ENCODE data around the gene CFI. TPM values are rescaled to one million over a fixed set of nuclear protein-coding genes. Genes with fewer than 3 reads are reported as not detected.

Gene CFI
- total RNA-seq, 3 donors from 2014 or later (not counting 1 experiment from before 2014, with no cell fraction given): not detected

GRCh38 chr4:109754093-109754857 is 47.5 kb downstream of the CFI start:
- H3K4me1 ChIP-seq (ENCODE audit: control insufficient read depth, insufficient read depth, low read length): no peaks in the 10 kb centered on the region
- Mint-ChIP-seq H3K4me3 (no peak overlapping the region), H3K36me3 (no peaks in the 10 kb centered on the region), H3K27me3 (ENCODE audit: low read depth in 2 of 2) (peaks cover 4 to 8% of the 10 kb centered on the region in 2 donors), H3K9me3 (no peaks in the 10 kb centered on the region), H3K4me1 (no peaks in the 10 kb centered on the region), H3K27ac (no peak overlapping the region)
- TF ChIP-seq CTCF (IDR thresholded peaks at IDR 0.05): no peak
- no peak overlapping the region for H3K4me3 ChIP-seq (ENCODE audit: low read length)
- no peaks in the 10 kb centered on the region for H3K36me3 ChIP-seq (ENCODE audit: control insufficient read depth, insufficient read depth, low read length)
- no peaks in the 10 kb centered on the region for H3K27me3 ChIP-seq (ENCODE audit: control insufficient read depth, insufficient read depth, low read length)
- no peak for DNase-seq
- H3K9me3 ChIP-seq (ENCODE audit: control insufficient read depth, insufficient read depth, low read length): no peaks in the 10 kb centered on the region
- no peak overlapping the region for H3K27ac ChIP-seq (ENCODE audit: low read length)
- intact Hi-C loops (cut with micrococcal nuclease): no loop called here
- WGBS (ENCODE audit: insufficient coverage): 100% methylated on average over 6 of the region's 7 CpGs
- ATAC-seq: peak; percentile 43 to 57 (median 46)

GRCh38 chr4:109752525-109752924 is 49.3 kb downstream of the CFI start:
- Histone ChIP-seq H3K36me3 (ENCODE audit: control insufficient read depth, insufficient read depth, low read length) (no peaks in the 10 kb centered on the region), H3K27ac (ENCODE audit: low read length) (no peak overlapping the region), H3K4me1 (ENCODE audit: control insufficient read depth, insufficient read depth, low read length) (no peaks in the 10 kb centered on the region), H3K27me3 (ENCODE audit: control insufficient read depth, insufficient read depth, low read length) (no peaks in the 10 kb centered on the region), H3K4me3 (ENCODE audit: low read length) (no peak overlapping the region), H3K9me3 (ENCODE audit: control insufficient read depth, insufficient read depth, low read length) (no peaks in the 10 kb centered on the region)
- ATAC-seq (peak in 1 of 3 donors; percentile 59), DNase-seq (no peak)
- Mint-ChIP-seq H3K4me3 (no peak overlapping the region), H3K27ac (no peak overlapping the region), H3K9me3 (no peaks in the 10 kb centered on the region), H3K4me1 (no peaks in the 10 kb centered on the region), H3K36me3 (no peaks in the 10 kb centered on the region), H3K27me3 (ENCODE audit: low read depth in 2 of 2) (peaks cover 4 to 8% of the 10 kb centered on the region in 2 donors)
- intact Hi-C loops (cut with micrococcal nuclease): no loop called here
- TF ChIP-seq CTCF (IDR thresholded peaks at IDR 0.05): no peak
- WGBS (ENCODE audit: insufficient coverage): no CpG with 5 or more reads among the region's 1 CpG

- intact Hi-C loops (cut with micrococcal nuclease): no loop called here
- H3K27me3 ChIP-seq (ENCODE audit: control insufficient read depth, insufficient read depth, low read length): no peaks in the 10 kb centered on the region
- WGBS (ENCODE audit: insufficient coverage): 92% methylated on average over 2 of the region's 4 CpGs
- Mint-ChIP-seq H3K36me3 (no peaks in the 10 kb centered on the region), H3K27me3 (ENCODE audit: low read depth in 2 of 2) (peaks cover 4 to 8% of the 10 kb centered on the region in 2 donors), H3K9me3 (no peaks in the 10 kb centered on the region), H3K4me1 (no peaks in the 10 kb centered on the region), H3K27ac (no peak overlapping the region), H3K4me3 (no peak overlapping the region)
- DNase-seq: no peak
- H3K27ac ChIP-seq (ENCODE audit: low read length): no peak overlapping the region
- no peak for TF ChIP-seq CTCF (IDR thresholded peaks at IDR 0.05)
- no peak for ATAC-seq
- H3K4me1 ChIP-seq (ENCODE audit: control insufficient read depth, insufficient read depth, low read length): no peaks in the 10 kb centered on the region
- no peaks in the 10 kb centered on the region for H3K36me3 ChIP-seq (ENCODE audit: control insufficient read depth, insufficient read depth, low read length)
- H3K9me3 ChIP-seq (ENCODE audit: control insufficient read depth, insufficient read depth, low read length): no peaks in the 10 kb centered on the region
- no peak overlapping the region for H3K4me3 ChIP-seq (ENCODE audit: low read length)
Measured at GRCh38 chr4:109751852-109752251, 49.9 kb downstream of the CFI start.
